WTC11 (cell line): ENCODE measurements around the gene ZMYND8. TPM values are rescaled to one million over a fixed set of nuclear protein-coding genes. Genes with fewer than 3 reads are reported as not detected.

Experiments
- microRNA-seq: library from miRNA; unstranded; fragments of <30 nt; microRNA quantifications from one replicate; pipeline ENCODE4 v1.2.0, GENCODE V29; 2022; ENCODE audit warnings: borderline number of aligned reads
- total RNA-seq: library from RNA; stranded (reverse); gene quantifications from 3 replicates; pipeline ENCODE4 v1.2.3, GENCODE V29; 2021

The ZMYND8 gene
- total RNA-seq, 1 experiment from 2014 or later, result 114 TPM

Small RNA genes lying within 50 kb of the gene (microRNA-seq; reads per million reads assigned to microRNA genes)
- not detected for gene MIR3616

Other genes starting within 250 kb of the ZMYND8 start
- gene NCOA3, start 145.2 kb upstream of the ZMYND8 start, total RNA-seq, result 20.2 to 25.2 TPM (median 21.5 TPM) in 3 replicates